Activated CD4-positive, alpha-beta T cell treated with anti-CD3 and anti-CD28 coated beads, Interleukin-2, amount 50 U/mL, for 16 hours (primary cell): ENCODE data around the gene IVNS1ABP.

Experiments used
- DNase-seq: peaks from one replicate; pipeline ENCODE4 v3.0.0-alpha.2; 2020

The IVNS1ABP gene

DNA sequence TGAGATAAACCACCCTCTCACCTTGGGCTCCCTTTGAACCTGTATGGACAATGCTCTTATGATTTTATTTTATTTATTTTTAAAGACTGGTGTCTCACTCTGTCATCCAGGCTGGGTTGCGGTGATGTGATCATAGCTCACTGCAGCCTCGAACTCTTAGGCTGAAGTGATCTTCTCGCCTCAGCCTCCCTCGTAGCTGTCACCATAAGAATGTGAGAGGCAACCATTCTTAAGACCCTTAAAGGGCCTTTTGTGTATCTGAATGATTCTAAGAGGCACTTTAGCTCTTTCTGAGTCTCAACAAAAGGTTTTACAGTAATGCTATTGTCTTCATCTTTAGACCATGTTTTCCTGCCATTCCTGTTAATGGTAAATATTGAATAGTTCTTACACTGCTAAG, 67.0 kb downstream of the IVNS1ABP start:
- DNase-seq, result no peak

DNA sequence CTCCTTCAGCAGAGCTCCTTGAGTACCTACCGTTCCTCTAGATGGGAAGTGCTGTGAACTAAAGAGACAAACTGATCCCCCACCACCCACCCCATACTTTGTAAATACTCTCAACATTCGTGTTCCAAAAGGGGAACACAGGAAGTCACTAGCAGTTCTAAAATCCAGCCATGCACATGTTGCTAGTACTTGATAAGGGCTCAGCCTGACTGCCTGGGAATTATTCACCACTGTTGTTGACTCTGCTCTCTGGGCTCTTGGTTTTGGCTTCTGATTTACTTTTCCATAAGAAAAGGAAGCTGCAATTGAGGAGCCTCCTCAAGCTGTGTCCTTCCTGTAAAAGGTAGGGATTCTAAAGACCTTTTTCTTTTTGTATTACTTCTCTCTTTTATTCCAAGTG, 67.5 kb downstream of the IVNS1ABP start:
- no peak for DNase-seq
